Prostate gland (tissue), 2 donors: Measurements from ENCODE around the gene FRK. TPM values are rescaled to one million over a fixed set of nuclear protein-coding genes. Genes with fewer than 3 reads are reported as not detected.

Experiments
- DNase-seq: peaks from one replicate; pipeline ENCODE4 v3.0.0-alpha.2; 2019; ENCODE audit warnings: low spot score
- H3K27ac ChIP-seq, 2 donors: fragments of 200-600 bp; sonication (generic); 2 replicates each; pipeline ENCODE4 v1.5.1; 2017 to 2019
- H3K27me3 ChIP-seq: fragments of 200-600 bp; sonication (generic); replicated peaks from 2 replicates; pipeline ENCODE4 v1.5.1; 2019; ENCODE audit not compliant: insufficient read depth
- H3K36me3 ChIP-seq, 2 donors: fragments of 200-600 bp; sonication (generic); 1 replicate in 1 of 2; 2 replicates in 1 of 2; pipeline versions ENCODE4 v1.5.1 to v1.8.1; 2017 to 2019
- H3K4me1 ChIP-seq: fragments of 200-600 bp; sonication (generic); replicated peaks from 2 replicates; pipeline ENCODE4 v1.5.1; 2019
- H3K4me3 ChIP-seq, 2 donors: fragments of 200-600 bp; sonication (generic); 2 replicates each; pipeline ENCODE4 v1.5.1; 2017 to 2019
- H3K9me3 ChIP-seq: fragments of 200-600 bp; sonication (generic); 2 replicates; pipeline ENCODE4 v1.5.1; 2017
- CTCF ChIP-seq, 4 experiments: fragments of 200-600 bp in 2 of 4; fragments of 450-650 bp in 2 of 4; sonication (generic) in 2 of 4; IDR thresholded peaks; 1 replicate in 3 of 4; 2 replicates in 1 of 4; pipeline ENCODE4 v1.5.1; 2016 to 2019; ENCODE audit warnings: antibody characterized with exemption in 4 of 4, mild to moderate bottlenecking in 2 of 4, moderate library complexity in 2 of 4
- POLR2A ChIP-seq: fragments of 450-650 bp; IDR thresholded peaks from one replicate; pipeline ENCODE4 v1.6.1; 2016; ENCODE audit warnings: antibody characterized with exemption, mild to moderate bottlenecking
- POLR2AphosphoS5 ChIP-seq: sonication (generic); formaldehyde crosslinking; IDR thresholded peaks from one replicate; pipeline ENCODE4 v1.6.1; 2017; ENCODE audit warnings: antibody characterized with exemption
- WGBS: methylation state at CpG from one replicate; pipeline ENCODE4 v1.1.5; 2018; 5-methylcytosine and 5-hydroxymethylcytosine counted together
- intact Hi-C: fragments of 100-400 bp; cut with DNase I; formaldehyde crosslinking; loops from one replicate; pipeline ENCODE4 v1.14.2; 2022
- total RNA-seq, 2 donors: library from RNA; depleted of rRNA; stranded (reverse); fragments of >200 nt; gene quantifications; one replicate each; pipeline ENCODE4 v1.1.0, GENCODE V29; 2016

Gene FRK
- total RNA-seq, 2 donors from 2014 or later: 3.2 to 6.9 TPM

- no peaks in the 10 kb centered on the region for H3K36me3 ChIP-seq
- no peaks in the 10 kb centered on the region for H3K27me3 ChIP-seq
- DNase-seq: no peak
- WGBS: 93% methylated on average over 1 of the region's 1 CpG
- no peaks in the 10 kb centered on the region for H3K9me3 ChIP-seq
- H3K27ac ChIP-seq: no peak overlapping the region
- no peak overlapping the region for H3K4me3 ChIP-seq
- intact Hi-C loops: no loop called here
- no peaks in the 10 kb centered on the region for H3K4me1 ChIP-seq
- no peak for TF ChIP-seq POLR2AphosphoS5
- no peak for TF ChIP-seq POLR2A
- TF ChIP-seq CTCF (IDR thresholded peaks at IDR 0.05): no peak
Observed at GRCh38 chr6:116055513-116055912, 5.2 kb downstream of the FRK start.

- H3K4me3 ChIP-seq: no peak overlapping the region
- TF ChIP-seq CTCF (IDR thresholded peaks at IDR 0.05) (no peak), POLR2AphosphoS5 (no peak), POLR2A (no peak)
- no peaks in the 10 kb centered on the region for H3K36me3 ChIP-seq
- intact Hi-C loops: no loop called here
- no peaks in the 10 kb centered on the region for H3K9me3 ChIP-seq
- WGBS: 95% methylated on average over 3 of the region's 3 CpGs
- no peaks in the 10 kb centered on the region for H3K27me3 ChIP-seq
- no peak for DNase-seq
- H3K4me1 ChIP-seq: no peaks in the 10 kb centered on the region
- no peak overlapping the region for H3K27ac ChIP-seq
Observed at GRCh38 chr6:116051244-116051643, 9.4 kb downstream of the FRK start.

GRCh38 chr6:116050737-116051136 is 10.0 kb downstream of the FRK start:
- H3K36me3 ChIP-seq: no peaks in the 10 kb centered on the region
- DNase-seq: no peak
- no peaks in the 10 kb centered on the region for H3K27me3 ChIP-seq
- WGBS: 97% methylated on average over 1 of the region's 1 CpG
- H3K4me3 ChIP-seq: no peak overlapping the region
- H3K27ac ChIP-seq: no peak overlapping the region
- TF ChIP-seq POLR2A: no peak
- no peak for TF ChIP-seq CTCF (IDR thresholded peaks at IDR 0.05)
- TF ChIP-seq POLR2AphosphoS5: no peak
- no peaks in the 10 kb centered on the region for H3K9me3 ChIP-seq
- intact Hi-C loops: no loop called here
- H3K4me1 ChIP-seq: no peaks in the 10 kb centered on the region

GRCh38 chr6:116049321-116049720 is 11.4 kb downstream of the FRK start:
- no peaks in the 10 kb centered on the region for H3K27me3 ChIP-seq
- H3K36me3 ChIP-seq: no peaks in the 10 kb centered on the region
- no peak overlapping the region for H3K4me3 ChIP-seq
- H3K4me1 ChIP-seq: no peaks in the 10 kb centered on the region
- DNase-seq: no peak
- TF ChIP-seq CTCF (IDR thresholded peaks at IDR 0.05) (no peak), POLR2AphosphoS5 (no peak)
- WGBS: 39% methylated on average over 1 of the region's 1 CpG
- H3K9me3 ChIP-seq: no peaks in the 10 kb centered on the region
- intact Hi-C loops: no loop called here
- no peak overlapping the region for H3K27ac ChIP-seq

GRCh38 chr6:116047173-116047933 is 13.3 kb downstream of the FRK start:
- WGBS: 93% methylated on average over 3 of the region's 3 CpGs
- Histone ChIP-seq H3K4me1 (no peaks in the 10 kb centered on the region), H3K9me3 (no peaks in the 10 kb centered on the region), H3K27me3 (no peaks in the 10 kb centered on the region), H3K36me3 (no peaks in the 10 kb centered on the region), H3K27ac (no peak overlapping the region), H3K4me3 (no peak overlapping the region)
- TF ChIP-seq CTCF (IDR thresholded peaks at IDR 0.05) (no peak), POLR2A (no peak), POLR2AphosphoS5 (no peak)
- intact Hi-C loops: no loop called here
- no peak for DNase-seq
